Measurements from ENCODE around the gene CAMSAP1. TPM values are rescaled to one million over a fixed set of nuclear protein-coding genes. Genes with fewer than 3 reads are reported as not detected.
A peak's percentile ranks its signal among the peaks of the same experiment; 100 is the strongest.

The CAMSAP1 gene
- total RNA-seq, 1 donor from 2014 or later, result 20.0 TPM

- H3K9me3 ChIP-seq (replicated peaks), result no peaks in the 10 kb centered on the region
- H3K4me1 ChIP-seq, result peaks cover 96% of the 10 kb centered on the region
- H3K27ac ChIP-seq (replicated peaks), result no peak overlapping the region
- DNase-seq, result no peak
- no peaks in the 10 kb centered on the region for H3K27me3 ChIP-seq (ENCODE audit: low read depth)
- H3K4me3 ChIP-seq, result no peak overlapping the region
- intact Hi-C loops (cut with micrococcal nuclease), result no loop called here
- TF ChIP-seq CTCF (IDR thresholded peaks at IDR 0.05; ENCODE audit: borderline replicate concordance), result no peak
- no peaks in the 10 kb centered on the region for H3K36me3 ChIP-seq
Measured at GRCh38 chr9:135888766-135889394, 18.5 kb downstream of the CAMSAP1 start.

- Histone ChIP-seq H3K36me3 (no peaks in the 10 kb centered on the region), H3K4me1 (peaks cover 90% of the 10 kb centered on the region), H3K27me3 (ENCODE audit: low read depth) (no peaks in the 10 kb centered on the region), H3K9me3 (replicated peaks) (no peaks in the 10 kb centered on the region), H3K4me3 (peak overlapping the region; percentile 37), H3K27ac (replicated peaks) (peak overlapping the region; percentile 56)
- intact Hi-C loops (cut with micrococcal nuclease), result no loop called here
- no peak for DNase-seq
- no peak for TF ChIP-seq CTCF (IDR thresholded peaks at IDR 0.05; ENCODE audit: borderline replicate concordance)
Measured at GRCh38 chr9:135888126-135888765, 19.1 kb downstream of the CAMSAP1 start.

- Histone ChIP-seq H3K9me3 (replicated peaks) (no peaks in the 10 kb centered on the region), H3K4me3 (peak overlapping the region; percentile 37), H3K27ac (replicated peaks) (peak overlapping the region; percentile 56), H3K36me3 (peaks cover 2% of the 10 kb centered on the region), H3K27me3 (ENCODE audit: low read depth) (no peaks in the 10 kb centered on the region), H3K4me1 (peaks cover 84% of the 10 kb centered on the region)
- no peak for TF ChIP-seq CTCF (IDR thresholded peaks at IDR 0.05; ENCODE audit: borderline replicate concordance)
- no peak for DNase-seq
- intact Hi-C loops (cut with micrococcal nuclease), result no loop called here
Measured at GRCh38 chr9:135887585-135888050, 19.7 kb downstream of the CAMSAP1 start.

- H3K9me3 ChIP-seq (replicated peaks), result no peaks in the 10 kb centered on the region
- peak overlapping the region; percentile 56 for H3K27ac ChIP-seq (replicated peaks)
- intact Hi-C loops (cut with micrococcal nuclease), result no loop called here
- peak; percentile 49 for DNase-seq
- TF ChIP-seq CTCF (IDR thresholded peaks at IDR 0.05; ENCODE audit: borderline replicate concordance), result no peak
- peaks cover 3% of the 10 kb centered on the region for H3K36me3 ChIP-seq
- H3K4me1 ChIP-seq, result peaks cover 80% of the 10 kb centered on the region
- H3K4me3 ChIP-seq, result peak overlapping the region; percentile 37
- H3K27me3 ChIP-seq (ENCODE audit: low read depth), result no peaks in the 10 kb centered on the region
Measured at GRCh38 chr9:135887021-135887507, 20.3 kb downstream of the CAMSAP1 start.

GRCh38 chr9:135886147-135886981 is 21.0 kb downstream of the CAMSAP1 start:
- H3K36me3 ChIP-seq, result peaks cover 3% of the 10 kb centered on the region
- peak overlapping the region; percentile 37 for H3K4me3 ChIP-seq
- TF ChIP-seq CTCF (IDR thresholded peaks at IDR 0.05; ENCODE audit: borderline replicate concordance), result no peak
- H3K4me1 ChIP-seq, result peaks cover 75% of the 10 kb centered on the region
- H3K27me3 ChIP-seq (ENCODE audit: low read depth), result no peaks in the 10 kb centered on the region
- H3K27ac ChIP-seq (replicated peaks), result peak overlapping the region; percentile 56
- intact Hi-C loops (cut with micrococcal nuclease), result no loop called here
- no peaks in the 10 kb centered on the region for H3K9me3 ChIP-seq (replicated peaks)
- no peak for DNase-seq
